ENCODE results near the gene ITGB1BP1.
A peak's percentile ranks its signal among the peaks of the same experiment; 100 is the strongest.

Gene ITGB1BP1

GRCh38 chr2:9423100-9423921, at the start of gene ITGB1BP1, which contains the start of gene CPSF3:
TSS of gene ITGB1BP1 (minus strand) at chr2:9423528. CDS start at chr2:9418697, 4,831 bp downstream.
TSS of gene CPSF3 (plus strand) at chr2:9423654. CDS start at chr2:9423774, 120 bp downstream.
- peak; percentile 98 for DNase-seq

- no peak for DNase-seq
Measured at GRCh38 chr2:9472511-9472910, 49.2 kb upstream of the ITGB1BP1 start.

GRCh38 chr2:9471206-9471605, 47.9 kb upstream of the ITGB1BP1 start:
- no peak for DNase-seq

GRCh38 chr2:9467687-9468086, 44.4 kb upstream of the ITGB1BP1 start:
- no peak for DNase-seq

- DNase-seq: no peak
Measured at GRCh38 chr2:9466147-9466683, 42.9 kb upstream of the ITGB1BP1 start.

GRCh38 chr2:9465170-9465569, 41.8 kb upstream of the ITGB1BP1 start:
- no peak for DNase-seq

GRCh38 chr2:9463698-9464034, 40.3 kb upstream of the ITGB1BP1 start:
- peak; percentile 39 for DNase-seq

GRCh38 chr2:9462886-9463697, 39.8 kb upstream of the ITGB1BP1 start:
- no peak for DNase-seq

GRCh38 chr2:9462313-9462712, 39.0 kb upstream of the ITGB1BP1 start:
- DNase-seq: no peak

- no peak for DNase-seq
Measured at GRCh38 chr2:9461079-9461478, 37.8 kb upstream of the ITGB1BP1 start.

- no peak for DNase-seq
Measured at GRCh38 chr2:9460441-9461017, 37.2 kb upstream of the ITGB1BP1 start.

GRCh38 chr2:9451231-9451630, 27.9 kb upstream of the ITGB1BP1 start:
- no peak for DNase-seq

- no peak for DNase-seq
Measured at GRCh38 chr2:9445089-9445488, 21.8 kb upstream of the ITGB1BP1 start.

GRCh38 chr2:9443526-9443925, 20.2 kb upstream of the ITGB1BP1 start:
- DNase-seq: no peak

- DNase-seq: no peak
Measured at GRCh38 chr2:9441556-9441955, 18.2 kb upstream of the ITGB1BP1 start.

GRCh38 chr2:9440058-9440727, 16.9 kb upstream of the ITGB1BP1 start:
- no peak for DNase-seq

GRCh38 chr2:9439536-9439935, 16.2 kb upstream of the ITGB1BP1 start:
- DNase-seq: no peak

- no peak for DNase-seq
Measured at GRCh38 chr2:9434489-9434888, 11.2 kb upstream of the ITGB1BP1 start.

GRCh38 chr2:9430316-9431293, 7.3 kb upstream of the ITGB1BP1 start:
- no peak for DNase-seq

- DNase-seq: no peak
Measured at GRCh38 chr2:9428965-9429577, 5.7 kb upstream of the ITGB1BP1 start.
